DND-41 (cell line): Measurements from ENCODE around the gene TAB3.

Source experiments
- ATAC-seq: fragments of 200-7000 bp; cut with Tn5 transposase; 3 replicates; pipeline ENCODE4 v1.9.1; 2021; ENCODE audit warnings: low read depth; ENCODE audit not compliant: insufficient read depth
- DNase-seq: peaks from one replicate; pipeline ENCODE4 v3.0.0-alpha.2; 2020
- H2AFZ ChIP-seq: 2 replicates; pipeline ENCODE4 v1.6.0; 2012; ENCODE audit warnings: low read depth, low read length
- H3K27ac ChIP-seq: 2 replicates; pipeline ENCODE4 v1.5.1; 2012; ENCODE audit warnings: low read length, inconsistent platforms
- H3K27me3 ChIP-seq: fragments of 200-600 bp; sonication (generic); 2 replicates; pipeline ENCODE4 v1.6.0; 2012; ENCODE audit warnings: low read length, mild to moderate bottlenecking, inconsistent platforms; ENCODE audit not compliant: insufficient read depth, poor library complexity
- H3K36me3 ChIP-seq: 2 replicates; pipeline ENCODE4 v1.5.1; 2012; ENCODE audit warnings: low read length, inconsistent platforms; ENCODE audit not compliant: insufficient read depth
- H3K4me1 ChIP-seq: 2 replicates; pipeline ENCODE4 v1.5.1; 2012; ENCODE audit warnings: mild to moderate bottlenecking, low read length; ENCODE audit not compliant: insufficient read depth
- H3K4me2 ChIP-seq: 2 replicates; pipeline ENCODE4 v1.6.0; 2012; ENCODE audit warnings: mild to moderate bottlenecking, moderate library complexity, low read length, inconsistent platforms; ENCODE audit not compliant: insufficient read depth
- H3K4me3 ChIP-seq, 2 experiments: fragments of 200-600 bp in 1 of 2; shearing (Covaris generic) in 1 of 2; 2 replicates each; pipeline ENCODE4 v1.5.1; 2012 to 2016; ENCODE audit warnings: inconsistent platforms in 2 of 2, low read length in 2 of 2, mild to moderate bottlenecking in 2 of 2, low read depth in 1 of 2, moderate library complexity in 1 of 2
- H3K79me2 ChIP-seq: 2 replicates; pipeline ENCODE4 v1.6.0; 2012; ENCODE audit warnings: low read length, inconsistent platforms; ENCODE audit not compliant: insufficient read depth
- H3K9ac ChIP-seq: 2 replicates; pipeline ENCODE4 v1.6.0; 2012; ENCODE audit warnings: low read depth, mild to moderate bottlenecking, inconsistent platforms, low read length, moderate library complexity
- H3K9me3 ChIP-seq: 2 replicates; pipeline ENCODE4 v1.5.1; 2012; ENCODE audit warnings: low read length, moderate library complexity, mild to moderate bottlenecking, inconsistent platforms; ENCODE audit not compliant: insufficient read depth, severe bottlenecking
- H4K20me1 ChIP-seq: 2 replicates; pipeline ENCODE4 v1.6.0; 2012; ENCODE audit warnings: low read length; ENCODE audit not compliant: insufficient read depth
- EZH2 ChIP-seq: IDR thresholded peaks from 3 replicates; pipeline ENCODE4 v1.6.1; 2012; ENCODE audit warnings: borderline replicate concordance, low read depth, mild to moderate bottlenecking, moderate library complexity, low read length, inconsistent platforms; ENCODE audit not compliant: severe bottlenecking
- TF ChIP-seq, protein P1 (sequence below): IDR thresholded peaks from 2 replicates; pipeline ENCODE4 v1.5.1; 2012; ENCODE audit warnings: borderline replicate concordance, low read length, moderate library complexity, mild to moderate bottlenecking; ENCODE audit not compliant: poor library complexity, severe bottlenecking; ENCODE audit errors: extremely low read depth

TAB3 gene

DNA sequence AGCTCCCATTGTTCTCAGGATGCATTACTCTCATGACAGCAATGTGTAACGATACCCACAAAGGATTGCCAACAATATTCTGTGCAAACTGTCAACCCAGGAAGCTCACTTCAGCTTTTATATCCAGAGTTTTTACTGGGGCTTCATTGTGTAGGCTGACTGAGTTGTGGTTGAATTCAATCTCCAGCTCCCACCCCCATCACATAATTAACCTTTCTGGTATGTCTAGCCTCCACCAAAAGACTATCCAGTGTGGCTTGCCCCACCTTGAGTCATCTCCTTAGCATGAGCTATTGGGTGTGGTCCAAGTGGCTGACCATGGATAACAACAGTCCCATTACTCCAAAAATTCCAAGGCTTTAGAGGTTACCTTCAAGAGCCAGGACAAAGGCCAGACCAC, 17.7 kb upstream of the TAB3 start:
- Histone ChIP-seq H3K4me3 (no peak overlapping the region), H2AFZ (no peak overlapping the region), H3K79me2 (no peaks in the 10 kb centered on the region), H3K27me3 (no peaks in the 10 kb centered on the region), H3K36me3 (no peaks in the 10 kb centered on the region), H3K9ac (no peak overlapping the region), H3K27ac (no peak overlapping the region), H3K9me3 (no peaks in the 10 kb centered on the region), H3K4me2 (no peak overlapping the region), H4K20me1 (no peaks in the 10 kb centered on the region), H3K4me1 (no peaks in the 10 kb centered on the region)
- no peak for DNase-seq
- no peak for ATAC-seq
- no peak for TF ChIP-seq EZH2
- TF ChIP-seq, protein P1, sequence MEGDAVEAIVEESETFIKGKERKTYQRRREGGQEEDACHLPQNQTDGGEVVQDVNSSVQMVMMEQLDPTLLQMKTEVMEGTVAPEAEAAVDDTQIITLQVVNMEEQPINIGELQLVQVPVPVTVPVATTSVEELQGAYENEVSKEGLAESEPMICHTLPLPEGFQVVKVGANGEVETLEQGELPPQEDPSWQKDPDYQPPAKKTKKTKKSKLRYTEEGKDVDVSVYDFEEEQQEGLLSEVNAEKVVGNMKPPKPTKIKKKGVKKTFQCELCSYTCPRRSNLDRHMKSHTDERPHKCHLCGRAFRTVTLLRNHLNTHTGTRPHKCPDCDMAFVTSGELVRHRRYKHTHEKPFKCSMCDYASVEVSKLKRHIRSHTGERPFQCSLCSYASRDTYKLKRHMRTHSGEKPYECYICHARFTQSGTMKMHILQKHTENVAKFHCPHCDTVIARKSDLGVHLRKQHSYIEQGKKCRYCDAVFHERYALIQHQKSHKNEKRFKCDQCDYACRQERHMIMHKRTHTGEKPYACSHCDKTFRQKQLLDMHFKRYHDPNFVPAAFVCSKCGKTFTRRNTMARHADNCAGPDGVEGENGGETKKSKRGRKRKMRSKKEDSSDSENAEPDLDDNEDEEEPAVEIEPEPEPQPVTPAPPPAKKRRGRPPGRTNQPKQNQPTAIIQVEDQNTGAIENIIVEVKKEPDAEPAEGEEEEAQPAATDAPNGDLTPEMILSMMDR: no peak

DNA sequence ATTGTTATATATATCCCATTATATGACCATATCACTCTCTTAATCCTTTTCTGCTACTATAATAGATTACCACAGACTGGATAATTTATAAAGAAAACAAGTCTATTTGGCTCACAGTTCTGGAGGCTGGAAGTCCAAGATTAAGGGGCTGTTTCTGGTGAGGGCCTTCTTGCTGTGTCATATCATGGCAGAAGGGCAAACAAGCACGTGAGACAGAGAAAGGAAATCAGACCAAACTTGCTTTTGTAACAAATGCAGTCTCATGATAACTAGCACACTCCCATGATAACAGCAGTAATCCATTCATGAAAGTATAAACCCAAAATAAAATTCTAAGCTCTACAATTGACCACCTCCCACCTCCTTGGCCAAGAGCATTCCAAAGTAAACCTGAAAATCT, 16.3 kb upstream of the TAB3 start:
- Histone ChIP-seq H3K9me3 (no peaks in the 10 kb centered on the region), H3K36me3 (no peaks in the 10 kb centered on the region), H3K27me3 (no peaks in the 10 kb centered on the region), H3K4me1 (no peaks in the 10 kb centered on the region), H3K4me3 (no peak overlapping the region), H3K9ac (no peak overlapping the region), H3K27ac (no peak overlapping the region), H3K4me2 (no peak overlapping the region), H2AFZ (no peak overlapping the region), H4K20me1 (no peaks in the 10 kb centered on the region), H3K79me2 (no peaks in the 10 kb centered on the region)
- no peak for ATAC-seq
- TF ChIP-seq, protein P1: no peak
- TF ChIP-seq EZH2: no peak
- DNase-seq: no peak

DNA sequence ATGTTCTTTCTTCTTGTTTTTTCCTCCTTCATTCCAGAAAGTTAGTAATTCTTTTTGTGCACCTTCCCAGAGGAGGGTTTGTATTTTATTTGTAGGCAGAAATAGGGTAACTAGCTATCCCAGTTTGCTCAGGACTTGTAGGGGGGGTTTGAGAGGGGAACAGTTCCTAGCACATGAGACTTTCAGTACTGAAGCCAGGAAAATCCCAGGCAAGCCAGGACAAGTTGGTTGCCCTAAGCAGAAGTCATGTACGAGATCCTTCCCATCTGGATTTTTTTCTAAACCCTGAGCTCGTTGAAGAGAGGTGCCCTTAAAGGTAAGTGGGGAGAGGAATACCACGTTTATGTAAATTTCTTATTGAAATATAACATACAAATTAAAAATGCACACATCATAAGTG, 15.6 kb upstream of the TAB3 start:
- no peak overlapping the region for H3K9ac ChIP-seq
- no peak overlapping the region for H3K4me2 ChIP-seq
- no peaks in the 10 kb centered on the region for H3K27me3 ChIP-seq
- no peaks in the 10 kb centered on the region for H3K9me3 ChIP-seq
- TF ChIP-seq EZH2: no peak
- TF ChIP-seq, protein P1: no peak
- no peak overlapping the region for H2AFZ ChIP-seq
- H4K20me1 ChIP-seq: no peaks in the 10 kb centered on the region
- no peak overlapping the region for H3K4me3 ChIP-seq
- ATAC-seq (no peak), DNase-seq (no peak)
- H3K79me2 ChIP-seq: no peaks in the 10 kb centered on the region
- no peaks in the 10 kb centered on the region for H3K4me1 ChIP-seq
- no peaks in the 10 kb centered on the region for H3K36me3 ChIP-seq
- H3K27ac ChIP-seq: no peak overlapping the region

DNA sequence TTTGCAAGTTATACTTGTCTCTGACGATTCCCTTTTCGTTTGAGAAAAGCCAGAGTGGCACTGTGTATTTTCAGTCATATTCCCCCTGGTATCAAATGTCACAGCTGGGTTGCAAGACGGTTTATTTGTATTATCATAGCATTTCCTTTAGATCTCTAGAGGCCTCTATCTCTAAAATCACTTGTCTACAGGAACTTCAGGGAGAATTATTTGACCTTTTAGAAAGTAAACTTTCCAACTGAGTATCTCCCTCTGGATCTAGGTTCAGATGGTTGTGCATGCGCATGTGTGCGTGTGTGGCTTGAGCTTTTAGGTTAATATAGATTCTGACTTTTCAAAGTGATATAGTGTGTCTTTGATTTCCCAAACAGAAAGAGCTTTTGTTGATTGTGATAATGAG, 15.1 kb upstream of the TAB3 start:
- Histone ChIP-seq H3K79me2 (no peaks in the 10 kb centered on the region), H3K4me2 (no peak overlapping the region), H3K27ac (no peak overlapping the region), H4K20me1 (no peaks in the 10 kb centered on the region), H3K4me3 (no peak overlapping the region), H3K9me3 (no peaks in the 10 kb centered on the region), H3K4me1 (no peaks in the 10 kb centered on the region), H3K36me3 (no peaks in the 10 kb centered on the region), H3K27me3 (no peaks in the 10 kb centered on the region), H3K9ac (no peak overlapping the region), H2AFZ (no peak overlapping the region)
- ATAC-seq: no peak
- DNase-seq: no peak
- TF ChIP-seq, protein P1: no peak
- no peak for TF ChIP-seq EZH2
